Measurements from ENCODE around the gene ADNP.

Gene ADNP

GRCh38 chr20:50848846-50849673 lies 82.2 kb downstream of the ADNP start:
- no peak for DNase-seq (ENCODE audit: low spot score)

DNA sequence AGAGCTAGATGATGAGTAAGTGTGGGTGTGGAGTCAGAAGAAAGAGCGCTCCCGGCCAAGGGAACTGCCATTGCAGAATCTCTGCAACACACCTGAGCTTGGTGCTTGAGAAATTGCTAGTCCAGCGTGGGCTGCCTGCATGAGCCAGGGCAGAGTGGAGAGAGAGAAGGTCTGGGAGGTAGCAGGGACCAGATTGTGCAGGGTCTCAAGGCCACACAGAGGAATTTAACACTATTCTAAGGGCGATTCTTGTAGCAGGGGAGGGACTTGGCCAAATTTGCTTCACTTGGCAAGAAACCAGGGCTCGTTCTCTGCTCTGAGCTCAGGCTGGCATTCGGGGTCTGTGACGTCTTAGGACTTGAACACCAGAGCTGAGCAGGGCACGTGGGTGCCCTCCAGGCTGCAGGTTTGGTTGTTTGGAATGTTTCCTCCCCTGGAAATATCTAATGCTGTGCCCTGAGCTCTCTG lies 82.9 kb downstream of the ADNP start:
- DNase-seq (ENCODE audit: low spot score) = no peak

- no peak for DNase-seq (ENCODE audit: low spot score)
Observed at GRCh38 chr20:50845566-50846215, 85.5 kb downstream of the ADNP start.

- no peak for DNase-seq (ENCODE audit: low spot score)
Observed at GRCh38 chr20:50844430-50845100, 86.7 kb downstream of the ADNP start.

DNA sequence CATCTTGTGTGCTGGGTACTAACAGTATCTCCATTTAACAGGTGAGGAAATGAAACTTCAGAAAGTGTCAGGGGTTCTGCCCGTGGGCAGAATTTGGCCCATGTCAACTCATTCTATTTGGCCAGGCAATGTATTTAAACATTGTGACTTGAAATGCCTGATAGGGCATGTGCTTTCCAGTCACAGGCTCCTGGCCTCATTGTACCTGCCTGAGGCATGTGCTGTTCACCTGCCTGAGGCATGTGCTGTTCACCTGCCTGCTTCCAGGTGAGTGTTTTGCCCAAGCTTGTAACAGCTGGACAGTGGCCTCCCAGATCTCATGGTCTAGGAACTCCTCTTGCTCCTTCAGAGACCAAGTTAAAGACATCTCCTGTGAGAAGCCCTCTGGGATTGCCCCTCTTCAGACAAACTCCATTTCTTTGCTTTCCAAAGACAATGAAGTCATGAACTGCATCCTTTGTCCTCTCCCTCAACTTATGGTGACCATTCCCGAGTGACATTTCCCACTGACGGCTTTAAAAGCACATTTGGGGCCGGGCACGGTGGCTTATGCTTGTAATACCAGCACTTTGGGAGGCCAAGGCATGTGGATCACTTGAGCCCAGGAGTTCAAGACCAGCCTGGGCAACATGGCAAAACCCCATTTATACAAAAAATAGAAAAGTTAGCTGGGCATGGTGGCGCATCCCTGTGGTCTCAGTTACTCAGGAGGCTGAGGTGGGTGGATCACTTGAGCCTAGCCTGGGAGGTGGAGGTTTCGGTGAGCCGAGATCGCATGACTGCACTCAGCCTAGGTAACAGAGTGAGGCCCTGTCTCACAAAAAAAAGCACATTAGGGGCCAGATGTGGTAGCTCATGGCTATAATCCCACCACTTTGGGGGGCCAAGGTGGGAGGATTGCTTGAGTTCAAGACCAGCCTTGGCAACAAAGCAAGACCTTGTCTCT lies 87.6 kb downstream of the ADNP start:
- no peak for DNase-seq (ENCODE audit: low spot score)

DNA sequence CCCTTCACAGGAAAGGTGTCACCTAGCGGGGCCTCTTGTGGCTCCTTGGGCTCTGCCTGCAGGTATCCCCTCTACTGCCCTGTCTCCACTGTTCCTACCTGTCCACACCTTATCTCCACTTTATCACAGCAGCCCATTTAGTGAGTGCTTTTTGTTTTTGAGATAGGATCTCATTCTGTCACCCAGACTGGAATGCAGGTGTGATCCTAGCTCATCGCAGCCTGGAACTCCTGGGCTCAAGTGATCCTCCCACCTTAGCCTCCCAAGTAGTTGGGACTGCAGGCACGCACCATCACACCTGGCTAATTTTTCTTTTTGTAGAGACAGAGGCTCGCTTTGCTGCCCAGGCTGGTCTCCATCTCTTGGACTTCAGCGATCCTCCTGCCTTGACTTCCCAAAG lies 88.4 kb downstream of the ADNP start:
- DNase-seq (ENCODE audit: low spot score) = no peak
